IPS-15b (cell line): ENCODE measurements around the gene LPIN3.

ENCODE experiments used
- H3K27me3 ChIP-seq: one replicate; pipeline ENCODE4 v1.6.1; 2013; ENCODE audit warnings: low read length; ENCODE audit not compliant: control insufficient read depth, insufficient read depth
- H3K36me3 ChIP-seq: one replicate; pipeline ENCODE4 v1.6.1; 2013; ENCODE audit warnings: low read length; ENCODE audit not compliant: control insufficient read depth, insufficient read depth
- H3K4me1 ChIP-seq: one replicate; pipeline ENCODE4 v1.6.1; 2013; ENCODE audit warnings: mild to moderate bottlenecking, low read length; ENCODE audit not compliant: control insufficient read depth, insufficient read depth
- H3K4me3 ChIP-seq: one replicate; pipeline ENCODE4 v1.5.1; 2013; ENCODE audit warnings: low read depth, low read length
- H3K9ac ChIP-seq: one replicate; pipeline ENCODE4 v1.6.1; 2013; ENCODE audit warnings: low read depth, mild to moderate bottlenecking, low read length
- H3K9me3 ChIP-seq: one replicate; pipeline ENCODE4 v1.6.1; 2013; ENCODE audit warnings: mild to moderate bottlenecking, low read length; ENCODE audit not compliant: control insufficient read depth, insufficient read depth

Gene LPIN3

DNA sequence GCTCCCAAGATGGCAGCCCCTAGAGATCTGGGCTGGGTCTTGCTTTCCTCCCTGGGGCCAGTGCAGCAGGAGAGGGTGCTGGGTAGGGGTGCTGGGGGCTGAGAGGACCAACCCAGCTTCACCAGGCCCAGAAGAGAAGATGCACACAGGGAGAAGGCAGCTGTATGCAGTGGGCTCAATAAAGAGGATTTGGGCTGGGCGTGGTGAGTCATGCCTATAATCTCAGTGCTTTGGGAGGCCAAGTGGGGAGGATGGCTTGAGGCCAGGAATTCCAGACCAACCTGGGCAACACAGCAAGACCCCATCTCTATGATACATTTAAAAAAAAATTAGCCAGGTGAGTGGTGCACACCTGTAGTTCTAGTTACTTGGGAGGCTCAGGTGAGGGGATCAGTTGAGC is 51.7 kb downstream of the LPIN3 start:
- H3K9ac ChIP-seq = no peak overlapping the region
- no peaks in the 10 kb centered on the region for H3K36me3 ChIP-seq
- H3K4me3 ChIP-seq = no peak overlapping the region
- H3K4me1 ChIP-seq = peaks cover 12% of the 10 kb centered on the region
- H3K9me3 ChIP-seq = no peaks in the 10 kb centered on the region
- H3K27me3 ChIP-seq = no peaks in the 10 kb centered on the region

DNA sequence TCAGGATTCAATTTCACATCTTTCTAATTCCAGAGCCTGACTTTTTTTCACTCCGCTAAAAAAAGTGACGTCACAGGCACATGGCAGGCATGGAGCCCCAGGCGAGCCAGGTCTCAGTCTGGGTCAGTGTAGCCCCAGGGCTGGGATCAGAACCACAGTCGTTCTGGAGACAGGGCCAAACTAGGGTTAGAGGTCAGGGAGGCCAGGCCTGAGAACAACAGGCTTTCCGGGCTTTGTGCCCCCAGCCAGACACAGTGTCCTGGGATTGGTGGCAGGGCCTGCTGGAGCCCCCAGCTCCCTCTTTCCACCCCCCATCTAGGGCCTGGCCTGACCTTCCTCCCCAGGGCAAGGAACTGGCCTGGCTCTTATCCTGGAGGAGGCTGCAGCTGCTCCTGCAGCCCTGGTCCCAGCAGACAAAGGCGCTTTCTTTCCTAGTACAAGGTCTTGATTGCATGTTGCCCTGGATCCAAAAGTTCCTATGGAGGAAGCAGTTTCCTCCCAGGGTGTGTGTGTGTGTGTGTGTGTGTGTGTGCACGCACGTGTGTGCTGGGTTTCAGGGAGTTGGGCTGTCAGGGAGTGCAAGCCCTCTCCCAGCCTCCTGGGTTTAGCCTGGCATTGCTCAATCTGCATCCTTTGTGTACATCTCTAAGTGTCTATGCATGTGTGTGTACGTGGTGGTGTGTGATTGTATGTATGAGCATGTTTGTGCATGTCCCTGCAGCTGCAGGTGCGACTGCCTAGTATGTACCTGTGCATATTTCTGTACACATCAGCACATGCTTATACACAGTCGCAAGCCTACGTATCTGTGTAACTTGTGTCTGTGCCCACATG is 52.5 kb downstream of the LPIN3 start:
- Histone ChIP-seq H3K9me3 (no peaks in the 10 kb centered on the region), H3K4me3 (no peak overlapping the region), H3K4me1 (peaks cover 12% of the 10 kb centered on the region), H3K27me3 (no peaks in the 10 kb centered on the region), H3K36me3 (no peaks in the 10 kb centered on the region), H3K9ac (no peak overlapping the region)

DNA sequence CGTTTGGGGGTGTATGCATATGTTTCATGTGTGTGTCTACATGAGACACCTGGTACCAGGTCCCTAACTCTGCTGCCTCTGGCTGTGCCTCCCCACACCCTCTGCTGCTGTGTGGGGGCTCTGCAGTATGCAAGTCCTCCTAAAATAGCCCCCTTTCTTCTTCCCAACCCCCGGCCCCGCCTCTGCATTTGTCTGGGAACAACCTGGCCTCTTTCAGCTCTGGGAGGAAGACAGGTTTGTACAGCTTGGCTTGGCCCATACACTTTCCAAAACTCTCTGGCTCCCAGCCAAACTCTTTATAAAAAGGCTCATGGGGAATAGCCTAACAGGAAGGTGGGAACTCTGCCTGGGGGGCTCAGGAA is 53.1 kb downstream of the LPIN3 start:
- Histone ChIP-seq H3K9me3 (no peaks in the 10 kb centered on the region), H3K4me3 (no peak overlapping the region), H3K27me3 (no peaks in the 10 kb centered on the region), H3K36me3 (no peaks in the 10 kb centered on the region), H3K4me1 (peaks cover 12% of the 10 kb centered on the region), H3K9ac (no peak overlapping the region)

DNA sequence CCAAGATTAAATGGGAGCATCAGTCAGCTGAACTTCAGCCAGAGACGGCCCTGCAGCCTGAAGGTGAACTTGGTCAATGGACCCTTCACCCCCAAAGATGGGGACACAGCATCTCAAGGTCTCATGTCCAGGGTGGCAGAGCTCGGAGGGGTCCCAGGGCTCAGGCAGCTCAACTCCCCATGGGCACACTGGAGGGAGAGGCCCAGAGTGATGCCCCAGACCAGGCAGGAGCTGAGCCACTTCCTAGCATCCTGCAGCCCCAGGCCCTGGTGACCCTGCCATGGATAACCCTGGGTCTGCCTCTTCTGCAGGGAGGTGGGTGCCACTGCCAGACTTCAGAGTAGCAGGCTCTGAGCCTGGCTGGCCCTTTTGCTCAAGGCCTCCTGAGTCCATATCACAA is 53.5 kb downstream of the LPIN3 start:
- Histone ChIP-seq H3K36me3 (no peaks in the 10 kb centered on the region), H3K9ac (no peak overlapping the region), H3K9me3 (no peaks in the 10 kb centered on the region), H3K4me1 (peaks cover 12% of the 10 kb centered on the region), H3K4me3 (no peak overlapping the region), H3K27me3 (no peaks in the 10 kb centered on the region)

DNA sequence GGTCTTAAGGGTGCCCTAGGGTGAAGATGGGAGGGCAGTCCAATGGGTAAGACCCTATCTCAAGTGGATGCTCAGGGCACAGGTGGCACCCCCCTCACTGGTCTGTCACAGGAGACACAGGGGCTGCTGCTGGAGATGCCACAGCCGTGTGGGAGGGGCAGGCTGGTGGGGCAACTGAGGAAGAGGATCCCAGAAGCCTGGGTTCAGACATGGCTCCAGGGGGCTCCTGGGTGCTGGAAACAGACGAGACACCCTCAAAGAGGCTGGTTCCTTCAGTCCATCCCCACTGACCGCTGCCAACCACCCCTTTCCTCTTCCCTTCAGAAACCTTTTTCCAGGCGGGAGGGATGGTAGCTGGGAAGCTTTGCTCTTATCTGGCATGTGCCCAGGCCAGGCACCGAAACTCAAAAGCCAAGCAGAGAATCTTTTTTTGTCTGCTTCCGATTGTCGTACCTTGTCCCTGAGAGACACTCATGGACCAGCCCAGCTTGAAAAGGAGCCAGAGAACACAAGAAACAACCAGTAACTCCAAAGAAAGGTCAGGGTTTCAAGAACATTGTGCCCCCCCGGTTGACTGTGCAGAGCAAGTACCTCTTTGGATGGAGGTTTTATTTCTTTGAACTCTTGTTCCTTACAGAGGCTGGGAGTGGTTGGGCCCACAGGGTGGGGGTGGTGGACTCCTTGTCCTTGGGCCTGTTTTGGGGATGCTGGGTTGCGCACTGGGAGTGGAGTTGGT is 54.5 kb downstream of the LPIN3 start:
- Histone ChIP-seq H3K9ac (no peak overlapping the region), H3K4me3 (no peak overlapping the region), H3K36me3 (no peaks in the 10 kb centered on the region), H3K9me3 (no peaks in the 10 kb centered on the region), H3K27me3 (no peaks in the 10 kb centered on the region), H3K4me1 (peaks cover 12% of the 10 kb centered on the region)

DNA sequence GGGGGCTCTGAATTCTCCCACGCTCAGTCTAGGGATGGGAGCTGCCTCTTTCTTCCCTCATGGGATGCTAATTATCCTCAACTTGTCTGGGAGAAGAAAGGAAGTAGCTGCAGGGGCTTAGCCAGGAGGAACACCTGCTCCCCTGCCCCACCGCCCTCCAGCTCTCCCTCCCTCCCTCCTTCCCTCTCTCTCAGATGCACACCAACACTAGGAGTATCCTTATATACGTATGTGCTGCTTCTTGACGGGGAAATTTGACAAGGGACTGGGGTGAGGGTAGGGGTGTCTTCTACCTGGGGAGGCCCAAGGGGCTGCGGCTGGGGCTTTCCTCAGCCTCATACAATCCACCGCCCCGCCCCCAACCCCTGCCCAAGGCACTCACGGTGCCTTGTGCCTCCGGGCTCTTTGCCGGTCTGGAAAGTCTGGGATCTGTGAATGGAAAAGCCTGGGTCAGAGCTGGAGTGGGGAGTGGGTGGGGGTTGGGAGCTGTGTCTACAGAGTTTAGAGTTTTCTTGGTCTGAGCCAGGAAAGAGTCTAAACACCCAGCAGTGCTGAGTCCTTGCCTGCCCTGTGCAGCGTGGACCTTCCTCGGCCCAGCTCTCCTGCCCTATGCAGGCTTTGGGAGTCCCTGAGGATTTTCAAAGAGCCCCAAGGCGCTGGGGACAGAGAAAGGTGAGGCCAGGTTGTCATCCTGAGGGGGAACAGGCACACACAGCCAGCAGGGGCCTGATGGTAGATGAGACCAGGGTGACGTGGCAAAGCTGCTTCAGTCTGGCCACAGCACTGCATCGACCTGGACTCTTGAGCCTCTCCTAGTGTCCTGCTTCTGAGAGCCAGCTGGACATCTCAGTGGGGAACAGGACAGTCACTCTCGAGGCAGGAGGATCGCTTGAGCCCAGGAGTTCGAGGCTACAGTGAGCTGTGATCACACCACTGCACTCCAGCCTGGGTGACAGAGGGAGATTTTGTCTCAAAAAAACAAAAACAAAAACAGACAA is 55.3 kb downstream of the LPIN3 start:
- no peaks in the 10 kb centered on the region for H3K27me3 ChIP-seq
- H3K9me3 ChIP-seq = no peaks in the 10 kb centered on the region
- H3K4me3 ChIP-seq = no peak overlapping the region
- H3K4me1 ChIP-seq = peaks cover 12% of the 10 kb centered on the region
- H3K36me3 ChIP-seq = no peaks in the 10 kb centered on the region
- no peak overlapping the region for H3K9ac ChIP-seq

DNA sequence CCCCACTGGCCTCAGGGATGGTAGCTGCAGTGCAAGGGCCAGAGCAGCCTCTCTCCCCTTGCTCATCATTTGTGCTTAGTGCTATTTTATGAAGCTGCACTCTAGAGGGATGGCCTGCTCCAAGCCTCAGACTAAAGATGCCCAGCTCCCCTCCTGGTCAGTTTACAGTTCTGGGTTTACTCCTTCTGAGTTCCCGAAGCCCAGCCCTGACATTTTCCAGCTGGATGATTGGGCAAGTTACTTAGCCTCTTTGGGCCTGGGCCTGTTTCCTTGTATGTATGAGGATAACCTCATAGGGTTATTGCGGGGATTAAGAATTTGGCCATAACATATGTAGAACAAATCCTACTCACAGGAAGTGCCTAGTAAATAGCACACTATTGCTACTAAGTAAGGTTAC is 57.8 kb downstream of the LPIN3 start:
- Histone ChIP-seq H3K4me1 (peaks cover 9% of the 10 kb centered on the region), H3K27me3 (no peaks in the 10 kb centered on the region), H3K9me3 (no peaks in the 10 kb centered on the region), H3K4me3 (no peak overlapping the region), H3K9ac (no peak overlapping the region), H3K36me3 (no peaks in the 10 kb centered on the region)

DNA sequence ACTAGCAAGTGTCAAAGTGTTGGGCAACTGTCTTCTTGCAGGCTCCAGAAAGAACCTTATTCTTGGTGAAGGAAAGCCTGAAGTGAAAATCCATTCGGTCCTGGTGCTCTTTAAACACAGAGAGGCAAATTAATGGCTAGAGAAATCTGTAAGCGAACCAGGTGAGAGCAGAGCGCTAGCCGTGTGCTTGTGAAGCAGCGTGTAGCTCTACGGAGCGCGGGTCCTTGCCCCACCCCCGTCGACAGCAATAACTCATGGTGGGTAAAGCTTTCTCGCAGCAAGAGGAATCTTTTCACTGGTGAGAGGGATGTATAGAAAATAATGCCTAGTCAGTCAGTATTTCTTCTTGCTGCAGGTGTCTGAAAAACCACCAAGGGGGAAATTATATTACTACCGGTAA is 63.0 kb downstream of the LPIN3 start:
- Histone ChIP-seq H3K9ac (no peak overlapping the region), H3K4me1 (no peaks in the 10 kb centered on the region), H3K27me3 (no peaks in the 10 kb centered on the region), H3K36me3 (peaks cover 21% of the 10 kb centered on the region), H3K4me3 (no peak overlapping the region), H3K9me3 (no peaks in the 10 kb centered on the region)

DNA sequence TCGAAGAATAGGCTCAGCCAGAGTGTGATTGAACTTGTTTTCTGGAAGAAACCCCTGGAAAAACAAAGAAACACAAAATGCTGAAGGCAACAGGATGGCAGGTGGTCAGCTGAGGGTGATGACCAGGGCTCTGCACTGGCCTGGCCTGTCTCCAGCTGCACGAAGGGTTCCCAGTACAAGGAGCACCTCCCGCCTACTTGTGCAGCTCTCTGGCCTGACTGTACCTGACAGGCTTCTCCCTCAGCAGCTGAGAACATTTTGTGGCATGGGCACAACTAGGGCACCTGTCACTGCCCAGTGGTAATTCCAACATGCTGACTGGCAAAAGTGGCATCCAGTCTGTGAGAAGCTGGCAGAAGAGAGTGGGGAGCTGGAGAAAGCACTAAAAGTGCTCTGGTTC is 64.8 kb downstream of the LPIN3 start:
- Histone ChIP-seq H3K36me3 (peaks cover 36% of the 10 kb centered on the region), H3K9ac (no peak overlapping the region), H3K4me1 (no peaks in the 10 kb centered on the region)

DNA sequence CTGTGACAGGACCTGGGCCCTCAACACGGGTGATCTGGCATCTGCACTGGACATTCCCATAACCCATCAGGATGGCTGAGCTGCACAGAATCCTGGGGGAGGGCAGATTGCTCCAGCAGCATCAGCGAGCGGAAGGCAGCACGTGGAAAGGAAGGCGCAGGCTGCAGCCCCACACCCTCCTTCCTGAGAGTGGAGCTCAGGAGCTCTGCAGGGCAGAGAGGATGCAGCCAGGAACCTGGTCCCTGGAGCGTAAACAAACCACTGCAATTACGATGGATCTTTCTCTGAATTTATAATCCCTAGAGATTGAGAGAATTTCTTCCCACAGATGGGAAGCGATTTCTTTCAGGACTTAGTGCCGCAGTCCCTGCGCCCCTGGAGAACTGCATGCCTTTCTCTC is 65.7 kb downstream of the LPIN3 start:
- Histone ChIP-seq H3K4me3 (no peak overlapping the region), H3K4me1 (no peaks in the 10 kb centered on the region), H3K27me3 (no peaks in the 10 kb centered on the region), H3K36me3 (peaks cover 45% of the 10 kb centered on the region), H3K9ac (no peak overlapping the region), H3K9me3 (no peaks in the 10 kb centered on the region)

More for the DNA sequence above, 64.8 kb downstream of the LPIN3 start:
- H3K4me3 ChIP-seq = no peak overlapping the region
- no peaks in the 10 kb centered on the region for H3K27me3 ChIP-seq
- no peaks in the 10 kb centered on the region for H3K9me3 ChIP-seq

DNA sequence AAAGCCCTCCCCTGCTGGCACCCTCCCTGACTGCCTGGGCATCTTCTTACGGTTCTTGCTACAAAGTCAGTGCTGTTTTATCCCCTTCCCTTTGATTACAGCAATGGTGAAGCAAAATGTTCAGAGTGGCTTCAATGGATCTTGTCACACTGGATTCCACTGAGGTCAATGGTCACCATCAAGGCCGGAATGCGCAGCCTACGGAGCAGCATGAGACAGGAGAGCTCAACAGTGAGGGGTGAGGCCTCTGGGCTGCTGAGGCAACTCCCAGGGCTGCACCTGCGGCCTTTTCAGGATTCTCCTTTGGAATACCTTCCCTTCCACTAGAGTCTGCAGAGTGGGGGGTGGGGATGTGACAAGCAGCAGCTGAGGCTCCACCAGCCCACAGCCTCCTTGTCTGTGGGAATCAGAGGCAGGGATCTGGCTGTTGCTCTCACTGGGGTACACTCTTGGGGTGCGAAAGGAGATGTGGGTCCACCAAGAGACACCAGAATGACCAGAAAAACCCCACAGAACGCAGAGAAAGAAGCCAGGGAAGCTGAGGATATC is 66.3 kb downstream of the LPIN3 start:
- Histone ChIP-seq H3K36me3 (peaks cover 45% of the 10 kb centered on the region), H3K9me3 (no peaks in the 10 kb centered on the region), H3K4me1 (no peaks in the 10 kb centered on the region), H3K9ac (no peak overlapping the region), H3K4me3 (no peak overlapping the region), H3K27me3 (no peaks in the 10 kb centered on the region)
